Measurements from ENCODE around the gene FAM110D. TPM values are rescaled to one million over a fixed set of nuclear protein-coding genes. Genes with fewer than 3 reads are reported as not detected.

FAM110D gene
- total RNA-seq, 1 experiment from 2014 or later, result 0.46 TPM

DNA sequence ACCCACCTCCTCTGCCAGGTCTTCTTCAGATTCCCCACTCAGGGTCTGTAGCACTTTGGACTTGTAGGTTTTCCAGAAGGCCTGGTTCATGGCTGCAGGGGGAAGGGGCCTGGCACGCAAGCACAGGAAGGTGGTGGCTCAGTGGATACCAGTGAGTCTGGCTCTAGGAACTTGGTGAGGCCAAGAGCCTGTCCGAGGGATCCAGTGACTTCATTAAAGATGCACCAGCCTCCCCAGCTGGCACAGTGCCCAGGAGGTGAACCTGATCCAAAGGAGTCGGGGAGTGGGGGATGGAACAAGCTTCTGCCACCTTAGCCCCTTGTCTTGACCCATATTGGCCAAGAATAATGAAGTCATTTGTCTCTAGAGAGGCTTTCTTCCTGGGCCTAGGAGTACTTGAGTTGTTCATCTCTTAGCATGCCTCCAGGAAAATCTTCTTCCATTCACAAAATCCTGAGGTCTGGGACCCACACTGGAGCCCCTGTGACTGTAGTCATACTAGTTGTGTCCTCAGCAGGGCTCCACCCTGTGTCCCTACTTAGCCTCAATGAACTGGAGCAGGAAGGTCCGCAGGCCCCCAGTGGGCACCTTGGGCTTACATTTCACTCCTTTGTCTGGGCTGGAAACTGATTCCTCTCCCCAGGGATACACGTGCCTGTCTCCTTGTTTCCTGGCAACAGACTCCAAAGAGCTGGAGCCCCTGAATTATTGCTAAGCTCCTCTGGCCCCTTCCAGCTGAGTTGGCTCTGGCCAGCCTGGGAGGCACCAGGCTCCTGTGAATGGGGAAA is 9.7 kb downstream of the FAM110D start, which contains the start of gene C1orf232:
TSS of gene C1orf232 (minus strand) at position 554 of the 788 bp plus-strand sequence. CDS start at position 90, 464 bp downstream.
- Histone ChIP-seq H3K79me2 (ENCODE audit: insufficient read depth, low read length) (peaks cover 4% of the 10 kb centered on the region; the same call in 1 of the 2 replicates), H2BK5ac (ENCODE audit: insufficient read length, low read length) (no peak within 1 kb of the TSS), H3K18ac (ENCODE audit: insufficient read length, low read depth, low read length) (no peak within 1 kb of the TSS), H3K23me2 (ENCODE audit: insufficient read length, low read depth, low read length, poor library complexity, severe bottlenecking) (peaks cover 16% of the 10 kb centered on the region), H3K14ac (ENCODE audit: insufficient read depth, low read length) (peak within 1 kb of the TSS; percentile 60; the same call in 1 of the 2 replicates), H4K8ac (replicated peaks; ENCODE audit: insufficient read length, low read depth, low read length) (no peak within 1 kb of the TSS), H3K56ac (ENCODE audit: insufficient read length, low read depth, low read length) (no peak within 1 kb of the TSS), H3K27ac (ENCODE audit: insufficient read length, low read depth, low read length) (no peak within 1 kb of the TSS), H3T11ph (ENCODE audit: low read length) (no peak within 1 kb of the TSS), H2BK12ac (ENCODE audit: insufficient read length, low read depth, low read length) (no peak within 1 kb of the TSS), H3K9me3 (ENCODE audit: control insufficient read depth, low read depth, low read length) (no peaks in the 10 kb centered on the region), H2BK120ac (ENCODE audit: low read depth, low read length, poor library complexity, severe bottlenecking) (no peak within 1 kb of the TSS), H3K27me3 (ENCODE audit: insufficient read depth, low read length) (peaks cover 3% of the 10 kb centered on the region; the same call in 1 of the 2 replicates), H3K4me2 (ENCODE audit: insufficient read depth, insufficient read length, low read length) (peak within 1 kb of the TSS; percentile 78), H3K9ac (ENCODE audit: extremely low read depth, insufficient read length, low read length) (peak within 1 kb of the TSS; percentile 74), H3K23ac (ENCODE audit: insufficient read length, low read depth, low read length) (no peak within 1 kb of the TSS), H4K91ac (ENCODE audit: insufficient read length, low read depth, low read length) (no peak within 1 kb of the TSS), H3K79me1 (ENCODE audit: insufficient read depth, low read depth, low read length, poor library complexity, severe bottlenecking) (peaks cover 4% of the 10 kb centered on the region), H2AK5ac (ENCODE audit: insufficient read length, low read length) (no peak within 1 kb of the TSS), H2BK20ac (ENCODE audit: low read depth, low read length, poor library complexity, severe bottlenecking) (no peak within 1 kb of the TSS), H4K20me1 (ENCODE audit: control insufficient read depth, insufficient read depth, insufficient read length) (no peaks in the 10 kb centered on the region), H3K4me1 (ENCODE audit: insufficient read depth, low read length) (peaks cover 6% of the 10 kb centered on the region; the same call in 1 of the 2 replicates), H3K4ac (ENCODE audit: low read depth, low read length) (no peak within 1 kb of the TSS), H4K5ac (ENCODE audit: insufficient read length, low read depth, low read length) (no peak within 1 kb of the TSS), H2BK15ac (ENCODE audit: low read depth, low read length) (no peak within 1 kb of the TSS), H2AFZ (ENCODE audit: low read length) (no peak within 1 kb of the TSS)
- Mint-ChIP-seq H3K27ac (peak within 1 kb of the TSS; percentile 63 to 93 (median 67); a peak in 3 of 7 replicates), H3K4me1 (peaks cover 33 to 59% of the 10 kb centered on the region in 2 experiments), H3K4me3 (peak within 1 kb of the TSS; percentile 83 to 88), H3K27me3 (ENCODE audit: low read depth) (peaks cover 45% of the 10 kb centered on the region), H3K9me3 (no peaks in the 10 kb centered on the region), H3K36me3 (ENCODE audit: insufficient read depth in 1 of 3, low read depth in 3 of 3) (peaks cover 0 to 8% (median 7%) of the 10 kb centered on the region in 3 experiments; a peak in 3 of 7 replicates)
- TF ChIP-seq, protein P1, sequence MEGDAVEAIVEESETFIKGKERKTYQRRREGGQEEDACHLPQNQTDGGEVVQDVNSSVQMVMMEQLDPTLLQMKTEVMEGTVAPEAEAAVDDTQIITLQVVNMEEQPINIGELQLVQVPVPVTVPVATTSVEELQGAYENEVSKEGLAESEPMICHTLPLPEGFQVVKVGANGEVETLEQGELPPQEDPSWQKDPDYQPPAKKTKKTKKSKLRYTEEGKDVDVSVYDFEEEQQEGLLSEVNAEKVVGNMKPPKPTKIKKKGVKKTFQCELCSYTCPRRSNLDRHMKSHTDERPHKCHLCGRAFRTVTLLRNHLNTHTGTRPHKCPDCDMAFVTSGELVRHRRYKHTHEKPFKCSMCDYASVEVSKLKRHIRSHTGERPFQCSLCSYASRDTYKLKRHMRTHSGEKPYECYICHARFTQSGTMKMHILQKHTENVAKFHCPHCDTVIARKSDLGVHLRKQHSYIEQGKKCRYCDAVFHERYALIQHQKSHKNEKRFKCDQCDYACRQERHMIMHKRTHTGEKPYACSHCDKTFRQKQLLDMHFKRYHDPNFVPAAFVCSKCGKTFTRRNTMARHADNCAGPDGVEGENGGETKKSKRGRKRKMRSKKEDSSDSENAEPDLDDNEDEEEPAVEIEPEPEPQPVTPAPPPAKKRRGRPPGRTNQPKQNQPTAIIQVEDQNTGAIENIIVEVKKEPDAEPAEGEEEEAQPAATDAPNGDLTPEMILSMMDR (conservative IDR thresholded peaks at IDR 0.05), result no peak
- WGBS (ENCODE audit: extremely low coverage, insufficient read length, low lambda C conversion rate), result no CpG with 5 or more reads among the region's 5 CpGs
- DNase-seq, result no peak

Data from H9 (cell line).